ENCODE measurements around the gene PLEKHM3.

PLEKHM3 gene

GRCh38 chr2:207849443-207849842 is 175.9 kb downstream of the PLEKHM3 start:
- no peak for DNase-seq (ENCODE audit: low spot score)

GRCh38 chr2:207848545-207848928 is 176.8 kb downstream of the PLEKHM3 start:
- DNase-seq (ENCODE audit: low spot score), result no peak

- DNase-seq (ENCODE audit: low spot score), result peak; percentile 39
Observed at GRCh38 chr2:207847807-207848544, 177.4 kb downstream of the PLEKHM3 start.

- DNase-seq (ENCODE audit: low spot score), result no peak
Observed at GRCh38 chr2:207847098-207847806, 178.1 kb downstream of the PLEKHM3 start.

GRCh38 chr2:207845202-207845864 is 180.0 kb downstream of the PLEKHM3 start:
- no peak for DNase-seq (ENCODE audit: low spot score)

- no peak for DNase-seq (ENCODE audit: low spot score)
Observed at GRCh38 chr2:207844648-207845047, 180.7 kb downstream of the PLEKHM3 start.

- no peak for DNase-seq (ENCODE audit: low spot score)
Observed at GRCh38 chr2:207840101-207840500, 185.2 kb downstream of the PLEKHM3 start.

- DNase-seq (ENCODE audit: low spot score), result no peak
Observed at GRCh38 chr2:207839575-207839974, 185.8 kb downstream of the PLEKHM3 start.

GRCh38 chr2:207839028-207839427 is 186.3 kb downstream of the PLEKHM3 start:
- no peak for DNase-seq (ENCODE audit: low spot score)

GRCh38 chr2:207836521-207837133 is 188.7 kb downstream of the PLEKHM3 start:
- DNase-seq (ENCODE audit: low spot score), result no peak

- DNase-seq (ENCODE audit: low spot score), result no peak
Observed at GRCh38 chr2:207835805-207836204, 189.5 kb downstream of the PLEKHM3 start.

- DNase-seq (ENCODE audit: low spot score), result no peak
Observed at GRCh38 chr2:207833251-207833751, 192.0 kb downstream of the PLEKHM3 start.

- DNase-seq (ENCODE audit: low spot score), result no peak
Observed at GRCh38 chr2:207831584-207832248, 193.6 kb downstream of the PLEKHM3 start.

GRCh38 chr2:207830778-207831438 is 194.4 kb downstream of the PLEKHM3 start:
- no peak for DNase-seq (ENCODE audit: low spot score)

- DNase-seq (ENCODE audit: low spot score), result peak; percentile 35
Observed at GRCh38 chr2:207828361-207829057, 196.8 kb downstream of the PLEKHM3 start.

GRCh38 chr2:207825978-207826377 is 199.3 kb downstream of the PLEKHM3 start:
- no peak for DNase-seq (ENCODE audit: low spot score)

- DNase-seq (ENCODE audit: low spot score), result no peak
Observed at GRCh38 chr2:207825045-207825954, 200.0 kb downstream of the PLEKHM3 start.

- no peak for DNase-seq (ENCODE audit: low spot score)
Observed at GRCh38 chr2:207823865-207824264, 201.5 kb downstream of the PLEKHM3 start.

Data from SW480 (cell line).